ENCODE measurements around the gene CHRNB1.

Gene CHRNB1

GRCh38 chr17:7436556-7437368, 8.1 kb upstream of the CHRNB1 start:
- DNase-seq (ENCODE audit: insufficient read length, low spot score) (no peak), FAIRE-seq (no peak)

DNA sequence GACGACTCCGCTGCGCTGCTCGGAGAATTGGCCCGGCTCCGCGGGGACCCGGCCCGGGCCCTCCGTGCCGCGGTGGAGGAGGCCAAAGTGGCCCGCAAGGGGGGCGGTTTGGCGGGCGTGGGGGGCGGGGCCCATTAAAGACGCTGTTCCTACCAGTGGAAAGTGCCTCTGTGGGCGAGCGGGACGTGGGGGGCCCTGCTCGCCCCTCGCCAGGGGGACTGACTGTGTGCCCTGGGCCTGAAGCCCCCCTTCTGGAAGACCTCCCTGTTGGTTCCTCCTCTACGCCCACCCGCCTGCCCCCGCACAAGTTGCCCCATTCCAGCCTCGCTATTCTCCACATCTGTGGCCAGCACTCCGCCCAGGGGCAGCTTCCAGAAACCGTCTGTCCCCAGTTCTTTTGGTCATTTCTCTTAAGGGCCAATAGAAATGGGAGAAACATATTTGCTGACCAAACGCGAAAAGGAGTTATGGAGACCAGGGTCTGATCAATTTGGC, 7.4 kb upstream of the CHRNB1 start:
- FAIRE-seq (no peak), DNase-seq (ENCODE audit: insufficient read length, low spot score) (no peak)

GRCh38 chr17:7437950-7438614, 6.8 kb upstream of the CHRNB1 start:
- no peak for FAIRE-seq

DNA sequence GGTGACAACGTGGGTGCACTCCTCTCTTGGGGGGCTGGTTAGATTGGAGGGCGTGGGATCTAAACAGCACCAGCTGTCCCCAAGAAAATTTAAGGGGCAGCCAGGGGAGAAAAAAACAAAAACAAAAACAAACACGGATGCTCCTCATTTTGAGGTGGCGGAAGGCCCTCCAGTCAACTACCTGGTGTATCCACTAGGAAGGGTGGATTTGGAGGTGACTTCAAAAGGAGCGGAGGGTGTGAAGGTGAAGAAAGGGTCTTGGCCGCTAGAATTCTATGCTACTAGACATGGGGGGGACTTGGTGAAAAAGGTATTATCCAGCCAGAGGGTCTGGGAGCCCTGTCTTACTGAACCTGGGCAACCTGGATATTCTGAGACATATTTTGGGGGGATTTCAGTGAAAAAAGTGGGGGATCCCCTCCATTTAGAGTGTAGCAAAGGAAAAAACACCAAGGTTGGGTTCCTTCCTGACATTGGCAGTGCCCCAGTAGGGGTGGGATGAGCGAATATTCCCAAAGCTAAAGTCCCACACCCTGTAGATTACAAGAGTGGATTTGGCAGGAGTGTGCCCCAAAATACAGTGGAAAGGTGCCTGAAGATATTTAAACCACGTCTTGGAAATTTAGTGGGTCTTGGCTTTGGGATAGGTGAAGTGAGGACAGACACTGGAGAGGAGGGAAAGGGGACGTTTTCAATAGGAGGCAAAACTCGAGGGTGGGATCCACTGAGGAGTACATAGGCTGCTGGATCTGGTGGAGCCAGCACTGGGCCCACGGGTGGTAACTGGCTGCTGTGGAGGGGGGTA, 6.0 kb upstream of the CHRNB1 start:
- DNase-seq (ENCODE audit: insufficient read length, low spot score), result no peak

More at GRCh38 chr17:7437950-7438614, 6.8 kb upstream of the CHRNB1 start:
- no peak for DNase-seq (ENCODE audit: insufficient read length, low spot score)

GRCh38 chr17:7439462-7440112, 5.3 kb upstream of the CHRNB1 start, which contains the start of gene FGF11:
FGF11 (plus strand) TSS chr17:7439512; CDS start chr17:7439621, 109 bp downstream.
- DNase-seq (ENCODE audit: insufficient read length, low spot score), result no peak
- FAIRE-seq, result no peak

More for the DNA sequence above, 6.0 kb upstream of the CHRNB1 start:
- no peak for FAIRE-seq

DNA sequence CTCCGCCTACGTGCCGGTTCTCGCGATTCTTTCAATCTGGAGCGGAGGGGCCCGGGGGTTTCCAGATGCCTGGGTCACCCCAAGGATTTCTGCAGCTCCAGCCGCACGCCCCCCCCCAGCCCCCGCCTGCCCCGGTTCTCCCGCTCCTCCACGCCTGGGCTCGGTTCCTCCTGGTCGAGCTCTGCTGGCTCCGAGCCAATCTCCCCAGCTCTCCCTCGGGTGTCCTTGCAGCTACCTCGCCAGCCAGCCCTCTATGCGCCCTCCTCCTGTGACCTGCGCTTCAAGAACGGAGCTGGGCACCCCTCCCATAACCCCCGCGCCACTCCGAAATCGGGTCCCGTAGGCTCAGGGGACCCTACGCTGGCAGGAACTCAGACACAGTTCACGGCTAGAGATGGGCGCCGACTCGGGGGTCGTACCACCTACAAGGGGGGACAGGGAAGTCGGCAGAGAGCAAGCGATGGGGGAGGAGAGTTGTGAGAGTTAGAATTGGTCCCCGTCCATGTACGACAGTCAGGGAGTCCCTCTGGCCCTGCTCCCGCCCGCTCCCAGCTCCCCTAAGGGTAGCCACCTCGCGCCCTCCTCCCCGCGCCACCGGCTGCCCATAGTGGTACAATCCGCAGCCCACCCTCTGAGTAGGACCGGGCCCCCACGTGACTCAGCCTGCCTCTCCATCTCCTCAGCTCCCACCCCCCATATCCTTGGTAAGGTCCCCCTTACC, 4.6 kb upstream of the CHRNB1 start:
- FAIRE-seq (peak; percentile 87), DNase-seq (ENCODE audit: insufficient read length, low spot score) (no peak)

DNA sequence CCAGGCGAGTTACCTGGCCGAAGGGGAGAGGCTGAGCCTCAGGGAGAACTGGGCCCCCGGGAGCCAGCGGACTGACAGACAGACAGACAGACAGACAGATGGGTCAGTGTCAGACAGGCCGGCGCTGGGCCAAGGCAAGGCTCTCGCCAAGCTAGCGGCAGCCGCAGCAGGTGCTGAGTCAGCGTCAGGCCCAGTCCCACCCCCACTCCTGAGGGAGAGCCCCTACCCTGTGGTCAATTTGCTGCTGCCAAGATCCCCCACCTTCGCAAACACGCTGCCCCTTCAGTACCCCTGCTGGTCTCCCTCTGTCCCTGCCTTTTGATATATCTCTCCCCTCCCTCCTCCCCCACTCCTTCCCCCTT, 4.0 kb upstream of the CHRNB1 start:
- FAIRE-seq (no peak), DNase-seq (ENCODE audit: insufficient read length, low spot score) (no peak)

DNA sequence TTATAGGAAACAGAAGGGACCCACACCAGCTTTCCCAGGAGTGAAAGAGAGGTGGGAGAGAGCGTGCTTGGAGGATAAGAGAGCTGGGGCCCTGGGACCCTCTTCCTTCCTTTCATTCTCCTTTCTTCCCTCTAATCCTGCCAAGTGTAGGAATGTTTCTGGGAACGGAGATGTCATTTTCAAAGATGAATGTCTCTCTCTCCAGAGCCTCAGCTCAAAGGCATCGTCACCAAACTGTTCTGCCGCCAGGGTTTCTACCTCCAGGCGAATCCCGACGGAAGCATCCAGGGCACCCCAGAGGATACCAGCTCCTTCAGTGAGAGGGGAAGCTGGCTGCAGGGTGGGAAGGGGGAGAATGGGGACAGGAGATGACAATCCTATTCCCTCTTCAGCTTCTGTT, 3.6 kb upstream of the CHRNB1 start:
- DNase-seq (ENCODE audit: insufficient read length, low spot score), result no peak
- no peak for FAIRE-seq

DNA sequence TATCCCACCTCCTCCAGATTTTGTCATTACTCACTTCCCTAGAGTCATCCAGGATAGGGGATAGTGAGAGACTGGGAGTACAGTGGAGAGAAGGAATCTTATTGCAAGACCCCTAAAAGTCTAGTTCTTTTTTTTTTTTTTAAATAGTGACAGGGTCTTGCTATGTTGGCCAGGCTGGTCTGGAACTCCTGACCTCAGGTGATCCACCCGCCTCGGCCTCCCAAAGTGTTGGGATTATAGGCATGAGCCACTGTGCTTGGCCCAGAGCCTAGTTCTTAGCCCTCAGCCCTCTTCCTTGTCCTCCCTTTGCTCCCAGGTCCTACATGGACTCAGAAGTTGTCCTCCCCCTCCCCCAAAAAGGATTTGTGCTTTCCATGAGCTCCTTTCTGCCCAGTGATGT, 2.7 kb upstream of the CHRNB1 start:
- no peak for DNase-seq (ENCODE audit: insufficient read length, low spot score)
- FAIRE-seq, result no peak

GRCh38 chr17:7443499-7444485, 1.1 kb upstream of the CHRNB1 start:
- DNase-seq (ENCODE audit: insufficient read length, low spot score), result no peak
- no peak for FAIRE-seq

- no peak for DNase-seq (ENCODE audit: insufficient read length, low spot score)
Measured at GRCh38 chr17:7445619-7445968, 733 bp downstream of the CHRNB1 start.

DNA sequence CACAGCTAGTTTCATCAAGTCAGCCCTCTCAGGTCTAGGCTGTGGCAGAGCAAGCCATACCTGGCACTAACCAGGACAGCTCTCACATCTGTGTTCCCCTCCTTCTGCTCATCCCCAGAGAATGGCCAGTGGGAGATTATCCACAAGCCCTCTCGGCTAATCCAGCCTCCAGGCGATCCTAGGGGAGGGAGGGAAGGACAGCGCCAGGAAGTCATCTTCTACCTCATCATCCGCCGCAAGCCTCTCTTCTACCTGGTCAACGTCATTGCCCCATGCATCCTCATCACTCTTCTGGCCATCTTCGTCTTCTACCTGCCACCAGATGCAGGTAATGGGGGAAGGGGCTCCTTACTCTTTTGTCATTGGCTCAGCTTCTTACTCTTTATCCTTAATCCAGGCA, 3.6 kb downstream of the CHRNB1 start:
- DNase-seq (ENCODE audit: insufficient read length, low spot score) (no peak), FAIRE-seq (no peak)

More at GRCh38 chr17:7445619-7445968, 733 bp downstream of the CHRNB1 start:
- peak; percentile 40 for FAIRE-seq

- DNase-seq (ENCODE audit: insufficient read length, low spot score), result no peak
- FAIRE-seq, result no peak
Measured at GRCh38 chr17:7459961-7460545, 15.2 kb downstream of the CHRNB1 start.

DNA sequence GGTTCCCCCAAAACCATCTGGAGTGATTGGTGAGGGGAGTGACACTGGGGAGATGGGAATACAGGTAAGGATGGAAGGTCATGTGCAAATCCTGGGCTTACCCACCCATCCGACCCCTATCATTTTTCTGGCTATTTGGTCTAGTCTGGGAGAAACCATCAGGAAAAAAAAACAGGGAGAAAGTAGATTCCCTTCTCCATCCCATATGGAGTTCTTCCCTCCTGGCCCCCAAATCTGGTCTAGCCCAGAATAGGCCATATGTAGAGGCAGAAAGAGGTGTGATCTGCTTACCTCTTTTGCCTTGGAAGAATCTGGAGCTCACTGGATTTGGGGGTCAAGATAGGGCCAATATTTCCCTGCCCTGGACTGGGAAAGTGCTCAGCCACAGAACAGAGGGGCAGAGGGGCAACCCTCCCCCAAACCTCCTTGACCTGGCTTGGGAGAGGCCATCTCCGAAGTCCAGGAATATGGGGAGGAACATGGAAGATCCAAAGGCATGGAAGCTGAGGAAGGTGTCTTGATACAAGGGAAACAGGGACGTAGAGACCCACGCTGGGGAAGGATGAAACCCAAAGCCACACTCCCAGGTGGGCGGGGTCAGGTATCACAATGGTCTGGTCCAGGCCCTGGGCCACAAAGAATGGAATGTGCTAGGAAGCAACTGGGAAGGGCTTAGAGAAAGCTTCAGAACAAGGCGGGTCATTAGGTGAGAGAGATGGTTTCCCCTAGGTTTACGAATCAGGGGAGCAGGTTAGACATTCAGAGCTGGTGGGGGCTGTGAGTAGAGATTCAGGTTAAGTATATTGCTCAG, 16.2 kb downstream of the CHRNB1 start:
- DNase-seq (ENCODE audit: insufficient read length, low spot score) (no peak), FAIRE-seq (no peak)

- FAIRE-seq (no peak), DNase-seq (ENCODE audit: insufficient read length, low spot score) (no peak)
Measured at GRCh38 chr17:7462474-7463371, 17.9 kb downstream of the CHRNB1 start.

- DNase-seq (ENCODE audit: insufficient read length, low spot score) (no peak), FAIRE-seq (no peak)
Measured at GRCh38 chr17:7463372-7463846, 18.5 kb downstream of the CHRNB1 start.

DNA sequence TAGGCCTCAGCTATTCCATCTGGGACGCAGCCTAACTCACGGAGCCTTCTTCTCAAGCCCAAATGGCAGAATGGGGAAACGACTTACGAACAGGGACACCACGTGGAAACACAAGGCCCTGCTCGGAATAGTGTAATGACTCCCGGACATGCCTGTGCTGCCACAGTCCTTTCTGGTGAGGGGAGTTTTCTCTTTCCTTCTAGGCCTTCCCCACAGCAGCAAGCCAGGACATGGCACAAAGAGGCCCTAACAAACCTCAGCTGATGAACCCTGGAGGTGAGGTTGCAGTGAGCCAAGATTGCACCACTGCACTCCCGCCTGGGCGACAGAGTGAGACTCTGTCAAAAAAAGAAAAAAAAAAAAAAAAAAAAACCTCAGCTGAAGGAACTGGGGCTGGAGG, 19.2 kb downstream of the CHRNB1 start:
- no peak for FAIRE-seq
- DNase-seq (ENCODE audit: insufficient read length, low spot score), result no peak

Data from GM19239 (cell line).